Parietal lobe (tissue), 2 donors: ENCODE measurements around the gene PSMB9. TPM values are rescaled to one million over a fixed set of nuclear protein-coding genes. Genes with fewer than 3 reads are reported as not detected.

ENCODE experiments used
- small RNA-seq: library from RNA; depleted of rRNA; stranded (forward); fragments of <200 nt; gene quantifications from one replicate; pipeline ENCODE3, GENCODE V24; 2014; ENCODE audit warnings: low replicate concordance
- total RNA-seq: library from RNA; depleted of rRNA; stranded (reverse); fragments of >200 nt; gene quantifications from one replicate; pipeline ENCODE4 v1.2.3, GENCODE V29; 2014

Gene PSMB9
- 0.94 TPM for total RNA-seq

DNA sequence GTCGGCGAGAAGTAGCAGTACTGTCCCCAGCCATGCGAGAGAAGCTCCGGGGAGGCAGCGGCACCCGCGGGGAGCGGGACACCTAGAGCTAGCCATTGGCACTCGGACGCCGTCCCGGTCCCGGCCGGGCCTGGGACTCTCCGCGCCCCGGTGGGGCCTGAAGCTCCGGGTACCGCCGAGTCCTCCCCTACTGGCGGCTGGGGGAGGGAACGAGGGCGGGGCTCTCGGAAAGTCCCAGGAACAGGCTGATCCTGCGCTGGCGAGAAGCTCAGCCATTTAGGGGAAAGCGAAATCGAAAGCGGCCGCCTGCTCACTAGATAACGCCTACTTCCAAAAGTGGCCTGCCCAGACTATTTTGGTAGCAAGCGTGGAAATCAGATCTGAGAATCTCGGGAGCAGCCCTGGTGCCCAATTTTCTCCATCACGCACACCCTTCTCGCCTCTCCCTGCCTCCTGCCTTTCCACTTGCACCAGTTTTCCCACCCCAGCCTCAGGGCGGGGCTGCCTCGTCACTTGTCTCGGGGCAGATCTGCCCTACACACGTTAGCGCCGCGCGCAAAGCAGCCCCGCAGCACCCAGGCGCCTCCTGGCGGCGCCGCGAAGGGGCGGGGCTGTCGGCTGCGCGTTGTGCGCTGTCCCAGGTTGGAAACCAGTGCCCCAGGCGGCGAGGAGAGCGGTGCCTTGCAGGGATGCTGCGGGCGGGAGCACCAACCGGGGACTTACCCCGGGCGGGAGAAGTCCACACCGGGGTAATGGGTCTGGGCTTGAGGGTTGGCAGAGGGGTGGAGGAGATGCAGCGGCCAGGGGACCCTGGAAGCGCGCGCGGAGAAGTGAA, at the start of gene PSMB9, which contains the start of gene TAP1:
PSMB9 (plus strand) TSS at position 652 of the 835 bp plus-strand sequence; CDS start at position 690, 38 bp downstream.
TAP1 (minus strand) TSS at position 164 of the 835 bp plus-strand sequence; CDS start at position 96, 68 bp downstream.

DNA sequence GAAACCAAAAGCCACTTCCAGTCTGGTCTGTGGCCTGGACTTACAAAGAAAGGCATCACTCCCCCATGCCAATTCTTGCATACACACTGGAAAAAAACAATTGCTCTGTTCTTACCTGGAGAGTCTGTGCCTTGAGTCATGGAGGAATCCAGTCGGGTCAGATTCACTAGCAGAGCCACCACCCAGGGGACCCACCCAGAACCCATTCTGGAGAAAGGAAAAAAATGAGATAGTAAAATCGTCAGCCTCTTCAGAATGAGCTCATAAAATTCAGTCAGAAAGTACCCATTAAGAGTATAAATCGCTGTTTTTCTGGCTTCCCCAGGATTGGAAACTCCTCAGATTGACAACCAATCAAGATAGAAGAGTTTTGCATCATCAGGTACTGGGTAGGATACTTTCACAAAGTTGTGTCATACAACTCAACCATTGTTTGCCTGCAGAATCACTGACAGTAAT, 37.2 kb upstream of the PSMB9 start, which contains the start of gene HLA-DOB:
HLA-DOB (minus strand) TSS at position 257 of the 459 bp plus-strand sequence; CDS start at position 206, 51 bp downstream.

DNA sequence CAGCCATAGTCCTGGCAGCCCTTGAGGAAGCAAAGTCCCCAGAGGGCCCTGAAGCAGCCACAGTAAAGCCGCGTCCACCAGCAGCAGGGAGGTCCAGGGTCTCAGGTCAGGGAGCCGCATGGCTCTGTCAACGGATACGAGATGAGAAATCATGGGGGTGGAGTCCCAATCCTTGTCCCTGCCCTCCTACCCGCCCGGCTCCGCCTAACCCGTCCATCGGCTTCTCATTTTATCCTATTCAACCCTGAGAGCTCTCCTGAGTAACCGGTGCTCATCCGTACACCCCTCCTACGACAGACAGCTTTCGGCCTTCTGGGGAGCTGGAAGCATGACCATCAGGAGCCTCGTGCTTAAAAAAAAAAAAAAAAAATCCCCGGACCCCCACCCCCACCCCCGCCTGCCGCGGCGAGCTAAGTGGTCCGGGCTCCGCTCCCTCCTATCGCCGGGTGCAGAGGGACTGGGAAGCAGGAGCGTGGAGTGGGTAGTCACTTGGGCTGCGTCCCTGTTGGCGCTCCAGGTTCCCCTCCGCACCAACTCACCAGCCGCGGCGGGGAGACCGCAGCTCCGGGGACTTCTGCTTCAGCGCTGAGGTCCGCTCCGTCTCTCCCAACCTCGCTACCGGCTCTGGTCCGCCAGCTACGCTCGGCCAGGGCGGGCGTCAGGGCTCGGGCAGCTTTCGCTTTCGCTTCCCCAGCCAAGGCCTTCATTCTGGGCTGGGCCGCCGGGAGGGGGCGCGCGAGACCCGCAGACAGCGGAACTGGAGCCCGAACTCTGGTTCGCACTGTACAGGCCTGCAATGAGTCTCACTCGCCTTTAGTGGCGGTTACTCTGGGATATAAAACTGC, 15.7 kb upstream of the PSMB9 start, which contains the start of gene TAP2:
TAP2 (minus strand) TSS at position 626 of the 845 bp plus-strand sequence; CDS start at position 120, 506 bp downstream.

DNA sequence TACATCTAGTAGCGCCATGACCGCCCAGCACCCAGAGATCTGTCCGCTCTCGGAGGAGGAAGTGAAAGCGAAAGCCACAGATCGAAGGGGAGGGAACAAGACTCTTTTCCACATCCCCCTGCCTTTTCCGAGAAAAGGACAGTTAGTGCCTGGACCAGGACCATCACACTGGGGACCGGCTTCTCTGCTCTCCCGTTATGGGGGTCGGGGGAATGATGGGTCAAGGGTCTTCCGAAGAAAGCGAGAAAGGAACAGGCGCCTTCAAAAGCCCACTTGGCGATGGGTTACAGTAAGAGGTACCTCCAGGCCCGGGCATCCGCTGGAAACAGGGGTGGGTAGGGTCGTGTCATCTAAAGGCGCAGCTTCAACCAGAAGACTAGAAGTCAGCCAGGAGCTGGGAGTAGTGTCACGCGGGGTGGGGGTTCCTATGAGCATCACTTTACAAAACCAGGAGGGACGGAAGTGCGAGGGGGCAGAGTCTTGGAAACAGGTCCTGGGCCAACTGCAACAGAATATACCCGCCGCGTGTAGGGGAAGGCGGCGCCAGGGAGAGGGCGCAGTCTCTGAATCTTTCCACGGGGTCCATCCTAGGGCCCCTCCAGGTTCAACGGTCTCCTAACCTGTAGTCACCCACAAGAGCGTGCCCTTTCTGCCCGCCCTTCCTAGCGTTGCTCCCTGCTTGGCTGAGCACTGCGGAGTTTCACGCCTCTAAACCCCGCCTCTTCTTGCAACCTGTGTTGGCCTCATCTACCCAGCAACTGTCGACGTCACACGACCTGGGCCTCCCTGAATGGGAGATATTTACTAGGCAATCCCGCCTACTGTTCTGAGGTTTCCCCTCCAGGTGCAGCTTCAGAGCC, 9.8 kb upstream of the PSMB9 start, which contains the start of gene PSMB8:
PSMB8 (minus strand) TSS at position 69 of the 860 bp plus-strand sequence; CDS start at position 18, 51 bp downstream.

Small RNA genes within 50 kb of the gene (small RNA-seq; reads per million reads assigned to genes)
- gene HLA-Z: not detected

Other genes with a start within 250 kb of the PSMB9 start
- gene HLA-DQA1, start 216.8 kb upstream of the PSMB9 start, total RNA-seq: not detected
- 0.63 TPM for gene HLA-DQB1, start 187.5 kb upstream of the PSMB9 start, total RNA-seq
- not detected for gene HLA-DQA2, start 112.8 kb upstream of the PSMB9 start, total RNA-seq
- gene HLA-DQB2, start 90.7 kb upstream of the PSMB9 start, total RNA-seq: not detected
- not detected for gene HLA-DOB, start 37.2 kb upstream of the PSMB9 start, total RNA-seq
- gene TAP2, start 15.5 kb upstream of the PSMB9 start, total RNA-seq: 8.8 TPM
- gene PSMB8, start 10.1 kb upstream of the PSMB9 start, total RNA-seq: 2.5 TPM
- 4.7 TPM for gene TAP1, start 488 bp upstream of the PSMB9 start, total RNA-seq
- gene HLA-DMB, start 86.8 kb downstream of the PSMB9 start, total RNA-seq: 0.31 TPM
- 1.6 TPM for gene HLA-DMA, start 98.9 kb downstream of the PSMB9 start, total RNA-seq
- gene BRD2, start 114.4 kb downstream of the PSMB9 start, total RNA-seq: 124 TPM
- 0.31 TPM for gene HLA-DOA, start 155.4 kb downstream of the PSMB9 start, total RNA-seq
- 0.94 TPM for gene HLA-DPA1, start 219.5 kb downstream of the PSMB9 start, total RNA-seq
- 1.9 TPM for gene HLA-DPB1, start 221.8 kb downstream of the PSMB9 start, total RNA-seq